Measurements from ENCODE around the gene GPR50.

Gene GPR50

DNA sequence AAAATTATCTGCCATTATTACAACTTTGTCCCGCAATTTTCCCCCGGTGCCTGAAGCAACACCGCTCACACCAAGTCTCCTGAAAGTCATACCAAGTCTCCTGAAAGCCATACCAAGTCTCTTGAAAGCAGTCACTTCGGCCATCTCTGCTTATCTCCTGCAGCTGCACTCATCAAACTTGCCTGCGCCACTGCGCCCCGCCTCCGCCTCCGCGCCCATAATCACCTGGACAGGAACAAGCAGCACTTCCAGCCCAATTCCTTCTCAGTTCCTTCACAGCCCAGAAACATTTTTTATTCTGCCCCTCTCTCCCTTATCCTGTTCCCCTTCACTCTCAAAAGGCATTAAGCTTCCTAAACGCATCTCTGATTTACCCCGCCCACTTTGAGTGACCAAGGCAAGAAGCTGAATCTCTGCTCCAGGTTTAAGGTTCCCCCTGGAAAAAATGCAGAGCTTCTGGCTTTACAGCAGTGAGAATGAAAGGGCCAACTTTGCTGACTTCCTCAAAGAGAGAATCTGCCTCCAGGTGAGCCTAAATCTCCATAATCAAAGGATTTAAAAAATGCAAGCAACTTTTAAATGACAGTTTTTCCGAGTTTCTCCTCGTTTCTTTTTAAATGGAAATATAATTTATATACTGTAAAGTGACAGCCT, 7.7 kb downstream of the GPR50 start:
- ChIA-PET POLR2A (no interaction called here), CTCF (interaction anchor here (0.5 kb wide), 1 partner anchor 11 kb away, joined by 5 read pairs; no protein-coding TSS in a partner anchor)
- no peak overlapping the region for H3K4me3 ChIP-seq (ENCODE audit: low read depth, low read length)

DNA sequence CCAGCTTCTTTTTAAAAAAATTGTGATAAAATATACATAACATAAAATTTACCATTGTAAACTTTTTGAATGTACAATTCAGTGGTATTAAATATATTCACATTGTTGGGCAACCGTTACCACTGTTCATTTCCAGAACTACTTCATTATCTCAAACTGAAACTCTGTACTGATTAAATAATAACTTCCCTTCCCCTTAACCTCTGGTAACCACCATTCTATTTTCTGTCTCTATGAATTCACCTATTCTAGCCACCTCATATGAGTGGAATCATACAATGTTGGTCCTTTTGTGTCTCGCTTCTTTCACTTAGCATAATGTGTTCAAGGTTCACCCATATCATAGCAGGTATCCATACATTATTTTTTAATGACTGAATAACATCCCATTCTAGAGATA, 8.3 kb downstream of the GPR50 start:
- ChIA-PET POLR2A (no interaction called here), CTCF (interaction anchor here (0.5 kb wide), 1 partner anchor 10 kb away, joined by 5 read pairs; no protein-coding TSS in a partner anchor)
- no peaks in the 10 kb centered on the region for H3K4me1 ChIP-seq (ENCODE audit: control insufficient read depth, insufficient read depth, low read length)
- H3K27ac ChIP-seq (ENCODE audit: extremely low read depth, low read depth, low read length): no peak overlapping the region
- TF ChIP-seq KLF10 (tag by site-specific recombination; IDR thresholded peaks at IDR 0.05) (no peak), ZNF548 (tag by site-specific recombination; IDR thresholded peaks at IDR 0.05) (no peak), ZNF629 (tag by site-specific recombination; IDR thresholded peaks at IDR 0.05) (no peak)
- TF ChIP-seq, protein P1, sequence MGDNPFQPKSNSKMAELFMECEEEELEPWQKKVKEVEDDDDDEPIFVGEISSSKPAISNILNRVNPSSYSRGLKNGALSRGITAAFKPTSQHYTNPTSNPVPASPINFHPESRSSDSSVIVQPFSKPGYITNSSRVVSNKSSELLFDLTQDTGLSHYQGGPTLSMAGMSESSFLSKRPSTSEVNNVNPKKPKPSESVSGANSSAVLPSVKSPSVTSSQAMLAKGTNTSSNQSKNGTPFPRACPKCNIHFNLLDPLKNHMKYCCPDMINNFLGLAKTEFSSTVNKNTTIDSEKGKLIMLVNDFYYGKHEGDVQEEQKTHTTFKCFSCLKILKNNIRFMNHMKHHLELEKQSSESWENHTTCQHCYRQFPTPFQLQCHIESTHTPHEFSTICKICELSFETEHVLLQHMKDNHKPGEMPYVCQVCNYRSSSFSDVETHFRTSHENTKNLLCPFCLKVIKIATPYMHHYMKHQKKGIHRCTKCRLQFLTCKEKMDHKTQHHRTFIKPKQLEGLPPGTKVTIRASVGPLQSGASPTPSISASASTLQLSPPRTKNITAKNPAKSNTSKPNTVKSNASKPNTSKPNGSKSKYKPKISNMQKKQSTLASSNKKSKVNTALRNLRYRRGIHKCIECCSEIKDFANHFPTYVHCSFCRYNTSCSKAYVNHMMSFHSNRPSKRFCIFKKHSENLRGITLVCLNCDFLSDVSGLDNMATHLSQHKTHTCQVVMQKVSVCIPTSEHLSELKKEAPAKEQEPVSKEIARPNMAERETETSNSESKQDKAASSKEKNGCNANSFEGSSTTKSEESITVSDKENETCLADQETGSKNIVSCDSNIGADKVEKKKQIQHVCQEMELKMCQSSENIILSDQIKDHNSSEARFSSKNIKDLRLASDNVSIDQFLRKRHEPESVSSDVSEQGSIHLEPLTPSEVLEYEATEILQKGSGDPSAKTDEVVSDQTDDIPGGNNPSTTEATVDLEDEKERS (tag by site-specific recombination; IDR thresholded peaks at IDR 0.05): no peak
- TF ChIP-seq, protein P2, sequence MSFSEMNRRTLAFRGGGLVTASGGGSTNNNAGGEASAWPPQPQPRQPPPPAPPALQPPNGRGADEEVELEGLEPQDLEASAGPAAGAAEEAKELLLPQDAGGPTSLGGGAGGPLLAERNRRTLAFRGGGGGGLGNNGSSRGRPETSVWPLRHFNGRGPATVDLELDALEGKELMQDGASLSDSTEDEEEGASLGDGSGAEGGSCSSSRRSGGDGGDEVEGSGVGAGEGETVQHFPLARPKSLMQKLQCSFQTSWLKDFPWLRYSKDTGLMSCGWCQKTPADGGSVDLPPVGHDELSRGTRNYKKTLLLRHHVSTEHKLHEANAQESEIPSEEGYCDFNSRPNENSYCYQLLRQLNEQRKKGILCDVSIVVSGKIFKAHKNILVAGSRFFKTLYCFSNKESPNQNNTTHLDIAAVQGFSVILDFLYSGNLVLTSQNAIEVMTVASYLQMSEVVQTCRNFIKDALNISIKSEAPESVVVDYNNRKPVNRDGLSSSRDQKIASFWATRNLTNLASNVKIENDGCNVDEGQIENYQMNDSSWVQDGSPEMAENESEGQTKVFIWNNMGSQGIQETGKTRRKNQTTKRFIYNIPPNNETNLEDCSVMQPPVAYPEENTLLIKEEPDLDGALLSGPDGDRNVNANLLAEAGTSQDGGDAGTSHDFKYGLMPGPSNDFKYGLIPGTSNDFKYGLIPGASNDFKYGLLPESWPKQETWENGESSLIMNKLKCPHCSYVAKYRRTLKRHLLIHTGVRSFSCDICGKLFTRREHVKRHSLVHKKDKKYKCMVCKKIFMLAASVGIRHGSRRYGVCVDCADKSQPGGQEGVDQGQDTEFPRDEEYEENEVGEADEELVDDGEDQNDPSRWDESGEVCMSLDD (tag by site-specific recombination; IDR thresholded peaks at IDR 0.05): no peak
- H3K4me3 ChIP-seq (ENCODE audit: low read depth, low read length): no peak overlapping the region
- H3K9me3 ChIP-seq (ENCODE audit: control insufficient read depth, insufficient read depth, low read depth, low read length): no peaks in the 10 kb centered on the region
- peaks cover 0 to 17% of the 10 kb centered on the region in 2 experiments; a peak in 1 of 3 replicates for H3K36me3 ChIP-seq (ENCODE audit: control insufficient read depth in 2 of 2, insufficient read depth in 1 of 2, low read length in 2 of 2)

More for the DNA sequence above, 7.7 kb downstream of the GPR50 start:
- H3K27ac ChIP-seq (ENCODE audit: extremely low read depth, low read depth, low read length): no peak overlapping the region
- H3K4me1 ChIP-seq (ENCODE audit: control insufficient read depth, insufficient read depth, low read length): no peaks in the 10 kb centered on the region
- peaks cover 0 to 19% of the 10 kb centered on the region in 2 experiments; a peak in 1 of 3 replicates for H3K36me3 ChIP-seq (ENCODE audit: control insufficient read depth in 2 of 2, insufficient read depth in 1 of 2, low read length in 2 of 2)
- no peak for TF ChIP-seq ZNF169 (tag by site-specific recombination; IDR thresholded peaks at IDR 0.05)
- no peak for TF ChIP-seq ZNF214 (tag by site-specific recombination; IDR thresholded peaks at IDR 0.05; ENCODE audit: borderline replicate concordance)
- no peak for TF ChIP-seq GLIS2 (tag by site-specific recombination; IDR thresholded peaks at IDR 0.05)
- TF ChIP-seq, protein P3, sequence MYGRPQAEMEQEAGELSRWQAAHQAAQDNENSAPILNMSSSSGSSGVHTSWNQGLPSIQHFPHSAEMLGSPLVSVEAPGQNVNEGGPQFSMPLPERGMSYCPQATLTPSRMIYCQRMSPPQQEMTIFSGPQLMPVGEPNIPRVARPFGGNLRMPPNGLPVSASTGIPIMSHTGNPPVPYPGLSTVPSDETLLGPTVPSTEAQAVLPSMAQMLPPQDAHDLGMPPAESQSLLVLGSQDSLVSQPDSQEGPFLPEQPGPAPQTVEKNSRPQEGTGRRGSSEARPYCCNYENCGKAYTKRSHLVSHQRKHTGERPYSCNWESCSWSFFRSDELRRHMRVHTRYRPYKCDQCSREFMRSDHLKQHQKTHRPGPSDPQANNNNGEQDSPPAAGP (tag by site-specific recombination; IDR thresholded peaks at IDR 0.05): no peak
- no peak for TF ChIP-seq ZNF350 (tag by site-specific recombination; IDR thresholded peaks at IDR 0.05)
- no peak for TF ChIP-seq KLF9 (tag by site-specific recombination; IDR thresholded peaks at IDR 0.05; ENCODE audit: low read depth)
- TF ChIP-seq GFI1B (tag by site-specific recombination; IDR thresholded peaks at IDR 0.05): no peak
- TF ChIP-seq ZEB2 (tag by site-specific recombination; IDR thresholded peaks at IDR 0.05): no peak
- no peak for TF ChIP-seq ZNF768 (tag by site-specific recombination; IDR thresholded peaks at IDR 0.05)
- no peak for TF ChIP-seq ZNF558 (tag by site-specific recombination; IDR thresholded peaks at IDR 0.05)
- TF ChIP-seq SP7 (tag by site-specific recombination; IDR thresholded peaks at IDR 0.05): no peak
- TF ChIP-seq ZNF140 (tag by site-specific recombination; IDR thresholded peaks at IDR 0.05): no peak
- TF ChIP-seq ZNF23 (tag by site-specific recombination; IDR thresholded peaks at IDR 0.05; ENCODE audit: borderline replicate concordance): no peak
- no peak for TF ChIP-seq SP2 (tag by site-specific recombination; IDR thresholded peaks at IDR 0.05)
- no peaks in the 10 kb centered on the region for H3K9me3 ChIP-seq (ENCODE audit: control insufficient read depth, insufficient read depth, low read depth, low read length)
